HCT116 (cell line): ENCODE data around the gene KCNH5.

Experiments
- CEBPB ChIP-seq: IDR thresholded peaks from 2 replicates; pipeline ENCODE4 v1.6.1; 2012; ENCODE audit warnings: low read depth
- ELF1 ChIP-seq: IDR thresholded peaks from 2 replicates; pipeline ENCODE4 v1.6.1; 2012; ENCODE audit warnings: low read depth, borderline replicate concordance
- EZH2 ChIP-seq: fragments of 200-600 bp; sonication (generic); IDR thresholded peaks from 2 replicates; pipeline ENCODE4 v1.6.1; 2017; ENCODE audit warnings: antibody characterized with exemption, mixed run types
- EZH2phosphoT487 ChIP-seq: fragments of 200-600 bp; IDR thresholded peaks from 2 replicates; pipeline ENCODE4 v1.6.1; 2018; ENCODE audit warnings: antibody characterized with exemption, borderline replicate concordance
- JUND ChIP-seq: IDR thresholded peaks from 2 replicates; pipeline ENCODE4 v1.6.1; 2012
- POLR2A ChIP-seq: IDR thresholded peaks from 2 replicates; pipeline ENCODE4 v1.7.0; 2011; ENCODE audit warnings: borderline replicate concordance; ENCODE audit not compliant: insufficient read depth, insufficient read length; ENCODE audit errors: extremely low read depth
- POLR2AphosphoS5 ChIP-seq: IDR thresholded peaks from 2 replicates; pipeline ENCODE4 v1.6.1; 2011; ENCODE audit warnings: mild to moderate bottlenecking, low read depth, low read length, moderate library complexity
- RAD21 ChIP-seq: IDR thresholded peaks from 2 replicates; pipeline ENCODE4 v1.6.1; 2012; ENCODE audit warnings: low read depth, mild to moderate bottlenecking
- TCF7L2 ChIP-seq: IDR thresholded peaks from 2 replicates; pipeline ENCODE4 v1.7.0; 2011; ENCODE audit warnings: borderline replicate concordance, inconsistent platforms; ENCODE audit not compliant: insufficient read depth, insufficient read length; ENCODE audit errors: extremely low read depth
- YY1 ChIP-seq: IDR thresholded peaks from 2 replicates; pipeline ENCODE4 v1.6.1; 2011; ENCODE audit warnings: low read length, low read depth, moderate library complexity, mild to moderate bottlenecking; ENCODE audit not compliant: insufficient replicate concordance; ENCODE audit errors: extremely low read depth
- TF ChIP-seq, protein P1 (sequence below), 3 experiments: fragments of 200-600 bp in 1 of 3; sonication (generic) in 1 of 3; IDR thresholded peaks in 2 of 3; conservative IDR thresholded peaks in 1 of 3; 2 replicates each; pipeline ENCODE4 v1.5.1; 2012 to 2017; ENCODE audit warnings: low read depth in 2 of 3, low read length in 2 of 3, antibody characterized with exemption in 1 of 3, borderline replicate concordance in 1 of 3, control low read depth in 1 of 3, mild to moderate bottlenecking in 1 of 3, mixed read lengths in 1 of 3, mixed run types in 1 of 3, moderate library complexity in 1 of 3; ENCODE audit not compliant: insufficient read depth in 1 of 3
- TF ChIP-seq, protein P2 (sequence below): IDR thresholded peaks from 2 replicates; pipeline ENCODE4 v1.6.1; 2012
- TF ChIP-seq, protein P3 (sequence below): IDR thresholded peaks from 2 replicates; pipeline ENCODE4 v1.6.1; 2012; ENCODE audit warnings: low read depth

DNA sequence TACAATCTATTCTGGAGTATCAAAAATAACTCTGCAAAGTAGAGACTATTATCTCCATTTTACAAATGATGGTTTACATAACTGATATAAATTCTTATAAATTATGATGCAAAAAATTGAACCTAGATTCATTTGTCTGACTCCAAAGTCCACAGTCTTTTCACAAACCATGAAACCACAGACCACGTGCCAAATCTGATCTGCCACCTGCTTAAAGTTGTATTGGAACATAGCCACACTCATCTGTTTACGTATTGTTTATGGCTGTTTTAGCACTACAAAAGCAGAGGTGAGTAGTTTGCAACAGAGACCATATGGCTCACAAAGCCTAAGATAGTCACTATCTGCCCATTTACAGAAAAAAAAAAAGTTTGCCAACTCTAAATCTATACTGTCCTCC, 105.3 kb downstream of the KCNH5 start:
- TF ChIP-seq, protein P1, sequence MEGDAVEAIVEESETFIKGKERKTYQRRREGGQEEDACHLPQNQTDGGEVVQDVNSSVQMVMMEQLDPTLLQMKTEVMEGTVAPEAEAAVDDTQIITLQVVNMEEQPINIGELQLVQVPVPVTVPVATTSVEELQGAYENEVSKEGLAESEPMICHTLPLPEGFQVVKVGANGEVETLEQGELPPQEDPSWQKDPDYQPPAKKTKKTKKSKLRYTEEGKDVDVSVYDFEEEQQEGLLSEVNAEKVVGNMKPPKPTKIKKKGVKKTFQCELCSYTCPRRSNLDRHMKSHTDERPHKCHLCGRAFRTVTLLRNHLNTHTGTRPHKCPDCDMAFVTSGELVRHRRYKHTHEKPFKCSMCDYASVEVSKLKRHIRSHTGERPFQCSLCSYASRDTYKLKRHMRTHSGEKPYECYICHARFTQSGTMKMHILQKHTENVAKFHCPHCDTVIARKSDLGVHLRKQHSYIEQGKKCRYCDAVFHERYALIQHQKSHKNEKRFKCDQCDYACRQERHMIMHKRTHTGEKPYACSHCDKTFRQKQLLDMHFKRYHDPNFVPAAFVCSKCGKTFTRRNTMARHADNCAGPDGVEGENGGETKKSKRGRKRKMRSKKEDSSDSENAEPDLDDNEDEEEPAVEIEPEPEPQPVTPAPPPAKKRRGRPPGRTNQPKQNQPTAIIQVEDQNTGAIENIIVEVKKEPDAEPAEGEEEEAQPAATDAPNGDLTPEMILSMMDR (IDR thresholded peaks at IDR 0.05 in 2 of 3, conservative IDR thresholded peaks at IDR 0.05 in 1 of 3; ENCODE audit: borderline replicate concordance in 1 of 3, insufficient read depth in 1 of 3, low read depth in 2 of 3, low read length in 2 of 3) = no peak
- TF ChIP-seq TCF7L2 (no peak), ELF1 (no peak), EZH2phosphoT487 (no peak), EZH2 (no peak), POLR2AphosphoS5 (no peak), CEBPB (no peak), YY1 (no peak), POLR2A (no peak), RAD21 (no peak), JUND (no peak)
- TF ChIP-seq, protein P2, sequence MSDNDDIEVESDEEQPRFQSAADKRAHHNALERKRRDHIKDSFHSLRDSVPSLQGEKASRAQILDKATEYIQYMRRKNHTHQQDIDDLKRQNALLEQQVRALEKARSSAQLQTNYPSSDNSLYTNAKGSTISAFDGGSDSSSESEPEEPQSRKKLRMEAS = no peak
- TF ChIP-seq, protein P3, sequence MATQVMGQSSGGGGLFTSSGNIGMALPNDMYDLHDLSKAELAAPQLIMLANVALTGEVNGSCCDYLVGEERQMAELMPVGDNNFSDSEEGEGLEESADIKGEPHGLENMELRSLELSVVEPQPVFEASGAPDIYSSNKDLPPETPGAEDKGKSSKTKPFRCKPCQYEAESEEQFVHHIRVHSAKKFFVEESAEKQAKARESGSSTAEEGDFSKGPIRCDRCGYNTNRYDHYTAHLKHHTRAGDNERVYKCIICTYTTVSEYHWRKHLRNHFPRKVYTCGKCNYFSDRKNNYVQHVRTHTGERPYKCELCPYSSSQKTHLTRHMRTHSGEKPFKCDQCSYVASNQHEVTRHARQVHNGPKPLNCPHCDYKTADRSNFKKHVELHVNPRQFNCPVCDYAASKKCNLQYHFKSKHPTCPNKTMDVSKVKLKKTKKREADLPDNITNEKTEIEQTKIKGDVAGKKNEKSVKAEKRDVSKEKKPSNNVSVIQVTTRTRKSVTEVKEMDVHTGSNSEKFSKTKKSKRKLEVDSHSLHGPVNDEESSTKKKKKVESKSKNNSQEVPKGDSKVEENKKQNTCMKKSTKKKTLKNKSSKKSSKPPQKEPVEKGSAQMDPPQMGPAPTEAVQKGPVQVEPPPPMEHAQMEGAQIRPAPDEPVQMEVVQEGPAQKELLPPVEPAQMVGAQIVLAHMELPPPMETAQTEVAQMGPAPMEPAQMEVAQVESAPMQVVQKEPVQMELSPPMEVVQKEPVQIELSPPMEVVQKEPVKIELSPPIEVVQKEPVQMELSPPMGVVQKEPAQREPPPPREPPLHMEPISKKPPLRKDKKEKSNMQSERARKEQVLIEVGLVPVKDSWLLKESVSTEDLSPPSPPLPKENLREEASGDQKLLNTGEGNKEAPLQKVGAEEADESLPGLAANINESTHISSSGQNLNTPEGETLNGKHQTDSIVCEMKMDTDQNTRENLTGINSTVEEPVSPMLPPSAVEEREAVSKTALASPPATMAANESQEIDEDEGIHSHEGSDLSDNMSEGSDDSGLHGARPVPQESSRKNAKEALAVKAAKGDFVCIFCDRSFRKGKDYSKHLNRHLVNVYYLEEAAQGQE = no peak
